Neuronal stem cell (in vitro differentiated cells): ENCODE results near the gene STARD8.

Experiments used
- DNase-seq: peaks from one replicate; pipeline ENCODE4 v3.0.0-alpha.2; 2013; ENCODE audit warnings: low spot score
- H2AFZ ChIP-seq: one replicate; pipeline ENCODE4 v1.6.1; 2013; ENCODE audit warnings: mild to moderate bottlenecking, low read length, inconsistent platforms
- H2AK5ac ChIP-seq: 2 replicates; pipeline ENCODE4 v1.6.1; 2013; ENCODE audit warnings: low read depth, mild to moderate bottlenecking, inconsistent platforms, low read length, moderate library complexity, mixed read lengths
- H2BK120ac ChIP-seq: 2 replicates; pipeline ENCODE4 v1.6.1; 2013; ENCODE audit warnings: low read depth, mild to moderate bottlenecking, inconsistent platforms, low read length, moderate library complexity, mixed read lengths
- H2BK12ac ChIP-seq: one replicate; pipeline ENCODE4 v1.6.1; 2013; ENCODE audit warnings: low read length, inconsistent platforms
- H2BK15ac ChIP-seq: 2 replicates; pipeline ENCODE4 v1.6.1; 2013; ENCODE audit warnings: mild to moderate bottlenecking, low read length, inconsistent platforms, mixed read lengths
- H2BK5ac ChIP-seq: one replicate; pipeline ENCODE4 v1.6.1; 2013; ENCODE audit warnings: inconsistent platforms, mild to moderate bottlenecking, low read length, moderate library complexity
- H3K14ac ChIP-seq: one replicate; pipeline ENCODE4 v1.6.1; 2013; ENCODE audit warnings: low read length, inconsistent platforms
- H3K18ac ChIP-seq: 2 replicates; pipeline ENCODE4 v1.6.1; 2013; ENCODE audit warnings: low read length, inconsistent platforms
- H3K23ac ChIP-seq: 2 replicates; pipeline ENCODE4 v1.6.1; 2013; ENCODE audit warnings: low read depth, mild to moderate bottlenecking, mixed read lengths, low read length, inconsistent platforms; ENCODE audit not compliant: poor library complexity
- H3K27ac ChIP-seq: replicated peaks from 3 replicates; pipeline ENCODE4 v1.5.1; 2013; ENCODE audit warnings: low read length, inconsistent platforms
- H3K27me3 ChIP-seq, 3 experiments: 2 replicates each; pipeline ENCODE4 v1.6.1; 2013; ENCODE audit warnings: low read length in 3 of 3, mild to moderate bottlenecking in 2 of 3, inconsistent platforms in 1 of 3, low read depth in 1 of 3, mixed read lengths in 1 of 3, moderate library complexity in 1 of 3; ENCODE audit not compliant: control insufficient read depth in 3 of 3, insufficient read depth in 3 of 3
- H3K36me3 ChIP-seq, 2 donors: replicated peaks in 1 of 2; 2 replicates each; pipeline ENCODE4 v1.6.1; 2013; ENCODE audit warnings: low read length in 2 of 2; ENCODE audit not compliant: control insufficient read depth in 2 of 2, insufficient read depth in 2 of 2
- H3K4ac ChIP-seq: 2 replicates; pipeline ENCODE4 v1.6.1; 2013; ENCODE audit warnings: inconsistent platforms, mild to moderate bottlenecking, low read length, moderate library complexity
- H3K4me1 ChIP-seq, 2 donors: 1 replicate in 1 of 2; 2 replicates in 1 of 2; pipeline ENCODE4 v1.6.1; 2013; ENCODE audit warnings: low read length in 2 of 2, low read depth in 1 of 2; ENCODE audit not compliant: control insufficient read depth in 2 of 2, insufficient read depth in 1 of 2
- H3K4me2 ChIP-seq: one replicate; pipeline ENCODE4 v1.6.1; 2013; ENCODE audit warnings: mild to moderate bottlenecking, low read length, inconsistent platforms; ENCODE audit not compliant: insufficient read depth, poor library complexity, severe bottlenecking
- H3K4me3 ChIP-seq, 2 donors: 2 replicates each; pipeline ENCODE4 v1.5.1; 2013; ENCODE audit warnings: low read length in 2 of 2, mild to moderate bottlenecking in 2 of 2, inconsistent platforms in 1 of 2, moderate library complexity in 1 of 2
- H3K79me1 ChIP-seq: one replicate; pipeline ENCODE4 v1.6.1; 2013; ENCODE audit warnings: low read depth, mild to moderate bottlenecking, inconsistent platforms, low read length, moderate library complexity
- H3K9ac ChIP-seq: one replicate; pipeline ENCODE4 v1.6.1; 2013; ENCODE audit warnings: mild to moderate bottlenecking, low read depth, low read length, inconsistent platforms; ENCODE audit not compliant: poor library complexity
- H3K9me3 ChIP-seq, 2 donors: replicated peaks in 1 of 2; 2 replicates each; pipeline versions ENCODE3 to v1.6.1; 2013; ENCODE audit warnings: low read length in 2 of 2, mild to moderate bottlenecking in 2 of 2, inconsistent platforms in 1 of 2, low read depth in 1 of 2, mixed read lengths in 1 of 2, moderate library complexity in 1 of 2; ENCODE audit not compliant: control insufficient read depth in 2 of 2, insufficient read depth in 1 of 2
- H4K8ac ChIP-seq: one replicate; pipeline ENCODE4 v1.6.1; 2013; ENCODE audit warnings: low read depth, mild to moderate bottlenecking, inconsistent platforms, low read length, moderate library complexity
- H4K91ac ChIP-seq: one replicate; pipeline ENCODE4 v1.6.1; 2013; ENCODE audit warnings: low read length, low read depth, mild to moderate bottlenecking, inconsistent platforms; ENCODE audit not compliant: poor library complexity
- WGBS, 2 donors: extraction: QIAGEN DNeasy Blood & Tissue Kit; methylation state at CpG; one replicate each; pipeline ENCODE4 v1.1.7; 2013; ENCODE audit warnings: missing lambda C conversion rate in 2 of 2, mixed read lengths in 1 of 2; ENCODE audit not compliant: insufficient read length in 2 of 2, insufficient replicate concordance in 1 of 2; ENCODE audit errors: extremely low coverage in 2 of 2; 5-methylcytosine and 5-hydroxymethylcytosine counted together

Gene STARD8

DNA sequence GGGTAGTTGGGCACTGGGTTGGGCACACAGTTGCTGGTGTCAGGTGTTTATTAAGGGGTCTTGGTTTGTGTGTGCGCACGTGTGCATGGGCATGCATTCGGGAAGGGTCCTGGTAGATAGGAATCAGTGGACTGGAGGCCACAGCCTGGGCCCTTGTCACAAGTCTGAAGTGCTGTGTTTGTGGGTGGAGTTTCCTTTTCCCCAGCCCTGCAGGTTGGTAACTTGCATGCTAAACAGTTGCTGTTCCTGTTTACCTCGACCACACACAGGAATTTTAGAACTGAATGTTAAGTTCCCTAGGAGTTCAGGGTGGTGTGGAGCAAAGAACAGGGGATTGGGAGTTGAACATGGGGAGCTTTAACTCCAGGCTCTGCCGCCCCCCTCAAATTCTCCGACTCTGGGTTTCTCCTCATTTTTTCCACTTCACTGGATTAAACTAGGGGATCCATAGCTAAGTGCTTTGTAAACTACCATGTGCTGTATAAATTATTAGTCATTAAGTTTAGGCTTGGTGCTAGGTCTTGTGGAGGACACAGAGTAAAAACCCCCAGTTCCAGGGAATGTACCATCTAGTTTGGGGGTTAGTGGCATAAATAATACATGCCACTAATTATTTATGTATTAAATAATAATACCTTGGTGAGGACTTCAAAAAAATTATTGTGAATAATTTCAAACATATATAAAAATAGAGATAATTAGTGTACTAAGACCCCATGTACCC lies 49.0 kb downstream of the STARD8 start:
- Histone ChIP-seq H3K4me1 (no peaks in the 10 kb centered on the region), H3K9me3 (no peaks in the 10 kb centered on the region), H4K8ac (no peak overlapping the region), H2BK15ac (no peak overlapping the region), H3K79me1 (no peaks in the 10 kb centered on the region), H3K27ac (no peak overlapping the region), H3K9ac (no peak overlapping the region), H4K91ac (no peak overlapping the region), H3K4me3 (no peak overlapping the region), H2AFZ (no peak overlapping the region), H2AK5ac (no peak overlapping the region), H2BK12ac (no peak overlapping the region), H3K4ac (no peak overlapping the region), H3K18ac (no peak overlapping the region), H3K36me3 (no peaks in the 10 kb centered on the region), H3K23ac (no peak overlapping the region), H2BK5ac (no peak overlapping the region), H3K27me3 (peaks cover 0 to 40% (median 8%) of the 10 kb centered on the region in 3 experiments), H3K4me2 (no peak overlapping the region), H2BK120ac (no peak overlapping the region), H3K14ac (no peak overlapping the region)
- no CpG with 5 or more reads among the region's 6 CpGs for WGBS, 2 donors
- DNase-seq = no peak

DNA sequence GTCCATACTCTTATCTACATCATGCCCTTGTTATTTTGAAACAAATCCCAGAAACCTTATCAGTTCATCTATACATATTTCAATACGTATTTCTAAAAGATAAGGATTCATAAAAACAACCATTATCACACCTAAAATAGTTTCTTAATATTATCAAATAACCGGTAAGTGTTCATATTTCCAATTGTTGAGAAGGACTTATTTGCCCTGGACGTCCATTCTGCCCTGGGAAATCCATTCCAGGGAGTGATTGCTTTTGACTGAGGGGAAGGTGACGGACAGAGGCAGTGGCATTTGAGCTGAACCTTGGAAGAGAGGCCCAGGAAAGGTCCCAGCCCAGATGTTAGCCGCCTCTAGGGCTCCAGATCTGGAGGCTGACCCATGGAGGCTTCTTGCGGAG lies 49.6 kb downstream of the STARD8 start:
- Histone ChIP-seq H3K27me3 (peaks cover 0 to 35% (median 8%) of the 10 kb centered on the region in 3 experiments), H2BK15ac (no peak overlapping the region), H3K23ac (no peak overlapping the region), H4K91ac (no peak overlapping the region), H3K27ac (no peak overlapping the region), H3K4me2 (no peak overlapping the region), H3K4me3 (no peak overlapping the region), H3K79me1 (no peaks in the 10 kb centered on the region), H3K4ac (no peak overlapping the region), H3K4me1 (no peaks in the 10 kb centered on the region), H3K18ac (no peak overlapping the region), H2AFZ (no peak overlapping the region), H2BK12ac (no peak overlapping the region), H2AK5ac (no peak overlapping the region), H2BK5ac (no peak overlapping the region), H3K14ac (no peak overlapping the region), H3K9ac (no peak overlapping the region), H3K9me3 (no peaks in the 10 kb centered on the region), H3K36me3 (no peaks in the 10 kb centered on the region), H4K8ac (no peak overlapping the region), H2BK120ac (no peak overlapping the region)
- no peak for DNase-seq
- 100% methylated on average over 1 of the region's 6 CpGs; no CpG with 5 or more reads in 1 of the 2 donors for WGBS, 2 donors

DNA sequence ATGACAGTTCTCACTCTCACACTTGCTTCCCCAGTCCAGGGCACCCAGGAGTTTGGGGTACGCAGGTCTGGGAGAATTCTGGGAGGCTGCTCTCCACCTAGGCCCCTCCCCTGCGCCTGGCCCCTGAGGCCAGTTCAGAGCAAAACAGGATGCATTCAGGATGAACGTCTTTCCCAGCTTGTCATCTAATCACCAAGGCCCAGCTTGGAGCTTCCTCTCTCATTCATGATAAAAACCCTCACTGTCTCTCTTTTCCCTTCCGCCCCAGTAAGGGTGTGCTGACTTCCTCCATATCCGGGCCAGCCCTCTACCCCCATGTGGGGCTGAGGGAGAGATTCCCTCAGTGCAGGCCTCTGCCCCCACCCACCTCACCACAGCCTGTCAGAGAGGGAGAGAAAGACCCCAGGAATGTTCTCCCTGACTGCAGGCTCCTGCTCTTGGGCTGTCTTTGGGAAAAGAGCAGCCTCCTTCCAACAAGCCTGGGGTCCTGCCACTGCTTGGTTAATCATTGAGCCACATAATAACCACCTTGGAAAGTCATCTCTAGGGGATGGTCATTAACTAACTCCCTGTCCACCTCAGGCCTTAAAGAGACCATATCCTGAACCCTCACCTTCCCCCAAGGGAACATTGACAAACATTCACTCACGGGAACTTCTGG lies 50.1 kb downstream of the STARD8 start:
- Histone ChIP-seq H3K4me1 (no peaks in the 10 kb centered on the region), H2BK5ac (no peak overlapping the region), H3K9ac (no peak overlapping the region), H4K91ac (no peak overlapping the region), H3K36me3 (no peaks in the 10 kb centered on the region), H3K79me1 (no peaks in the 10 kb centered on the region), H4K8ac (no peak overlapping the region), H2AFZ (no peak overlapping the region), H3K18ac (no peak overlapping the region), H3K23ac (no peak overlapping the region), H3K4ac (no peak overlapping the region), H3K27me3 (peaks cover 0 to 30% (median 8%) of the 10 kb centered on the region in 3 experiments), H2BK15ac (no peak overlapping the region), H2BK12ac (no peak overlapping the region), H2BK120ac (no peak overlapping the region), H2AK5ac (no peak overlapping the region), H3K27ac (no peak overlapping the region), H3K4me2 (no peak overlapping the region), H3K4me3 (no peak overlapping the region), H3K9me3 (no peaks in the 10 kb centered on the region), H3K14ac (no peak overlapping the region)
- WGBS, 2 donors = no CpG with 5 or more reads among the region's 6 CpGs
- DNase-seq = no peak

GRCh38 chrX:68698942-68699341 lies 51.5 kb downstream of the STARD8 start:
- Histone ChIP-seq H3K14ac (no peak overlapping the region), H3K4me3 (no peak overlapping the region), H2AFZ (no peak overlapping the region), H3K4me1 (no peaks in the 10 kb centered on the region), H2BK120ac (no peak overlapping the region), H2BK12ac (no peak overlapping the region), H3K4me2 (no peak overlapping the region), H2BK15ac (no peak overlapping the region), H3K23ac (no peak overlapping the region), H3K9me3 (no peaks in the 10 kb centered on the region), H4K8ac (no peak overlapping the region), H3K18ac (no peak overlapping the region), H3K27me3 (peaks cover 0 to 21% (median 8%) of the 10 kb centered on the region in 3 experiments), H2BK5ac (no peak overlapping the region), H4K91ac (no peak overlapping the region), H3K27ac (no peak overlapping the region), H3K9ac (no peak overlapping the region), H2AK5ac (no peak overlapping the region), H3K4ac (no peak overlapping the region), H3K36me3 (no peaks in the 10 kb centered on the region), H3K79me1 (no peaks in the 10 kb centered on the region)
- WGBS, 2 donors = no CpG with 5 or more reads among the region's 2 CpGs
- DNase-seq = no peak
